SH-SY5Y (cell line): Measurements from ENCODE around the gene UNC45A.

Experiments
- GATA2 ChIP-seq: IDR thresholded peaks from 2 replicates; pipeline ENCODE4 v1.6.1; 2011; ENCODE audit warnings: mild to moderate bottlenecking, low read depth, low read length
- GATA3 ChIP-seq: IDR thresholded peaks from 2 replicates; pipeline ENCODE4 v1.6.1; 2011; ENCODE audit warnings: low read depth, mild to moderate bottlenecking, low read length, moderate library complexity

- TF ChIP-seq GATA2 (no peak), GATA3 (no peak)
Measured at GRCh38 chr15:90887037-90887481, 48.0 kb upstream of the UNC45A start.
